LNCAP (cell line): Measurements from ENCODE around the gene TRPV2.

ENCODE experiments used
- TF ChIP-seq, protein P1 (sequence below): fragments of 450-650 bp; IDR thresholded peaks from 2 replicates; pipeline ENCODE4 v1.5.1; 2017; ENCODE audit warnings: mild to moderate bottlenecking

Gene TRPV2

DNA sequence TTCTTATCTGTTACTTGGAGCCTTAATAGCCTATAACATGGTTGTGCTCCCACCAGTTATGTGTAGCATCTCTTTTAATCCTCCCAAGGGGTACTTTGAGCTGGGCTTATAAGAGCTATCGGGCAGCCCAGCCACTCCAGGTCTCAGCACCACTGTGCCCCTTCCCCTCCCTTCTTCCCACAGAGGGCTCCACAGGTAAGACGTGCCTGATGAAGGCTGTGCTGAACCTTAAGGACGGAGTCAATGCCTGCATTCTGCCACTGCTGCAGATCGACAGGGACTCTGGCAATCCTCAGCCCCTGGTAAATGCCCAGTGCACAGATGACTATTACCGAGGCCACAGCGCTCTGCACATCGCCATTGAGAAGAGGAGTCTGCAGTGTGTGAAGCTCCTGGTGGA lies 7.0 kb downstream of the TRPV2 start:
- TF ChIP-seq, protein P1, sequence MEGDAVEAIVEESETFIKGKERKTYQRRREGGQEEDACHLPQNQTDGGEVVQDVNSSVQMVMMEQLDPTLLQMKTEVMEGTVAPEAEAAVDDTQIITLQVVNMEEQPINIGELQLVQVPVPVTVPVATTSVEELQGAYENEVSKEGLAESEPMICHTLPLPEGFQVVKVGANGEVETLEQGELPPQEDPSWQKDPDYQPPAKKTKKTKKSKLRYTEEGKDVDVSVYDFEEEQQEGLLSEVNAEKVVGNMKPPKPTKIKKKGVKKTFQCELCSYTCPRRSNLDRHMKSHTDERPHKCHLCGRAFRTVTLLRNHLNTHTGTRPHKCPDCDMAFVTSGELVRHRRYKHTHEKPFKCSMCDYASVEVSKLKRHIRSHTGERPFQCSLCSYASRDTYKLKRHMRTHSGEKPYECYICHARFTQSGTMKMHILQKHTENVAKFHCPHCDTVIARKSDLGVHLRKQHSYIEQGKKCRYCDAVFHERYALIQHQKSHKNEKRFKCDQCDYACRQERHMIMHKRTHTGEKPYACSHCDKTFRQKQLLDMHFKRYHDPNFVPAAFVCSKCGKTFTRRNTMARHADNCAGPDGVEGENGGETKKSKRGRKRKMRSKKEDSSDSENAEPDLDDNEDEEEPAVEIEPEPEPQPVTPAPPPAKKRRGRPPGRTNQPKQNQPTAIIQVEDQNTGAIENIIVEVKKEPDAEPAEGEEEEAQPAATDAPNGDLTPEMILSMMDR: no peak

DNA sequence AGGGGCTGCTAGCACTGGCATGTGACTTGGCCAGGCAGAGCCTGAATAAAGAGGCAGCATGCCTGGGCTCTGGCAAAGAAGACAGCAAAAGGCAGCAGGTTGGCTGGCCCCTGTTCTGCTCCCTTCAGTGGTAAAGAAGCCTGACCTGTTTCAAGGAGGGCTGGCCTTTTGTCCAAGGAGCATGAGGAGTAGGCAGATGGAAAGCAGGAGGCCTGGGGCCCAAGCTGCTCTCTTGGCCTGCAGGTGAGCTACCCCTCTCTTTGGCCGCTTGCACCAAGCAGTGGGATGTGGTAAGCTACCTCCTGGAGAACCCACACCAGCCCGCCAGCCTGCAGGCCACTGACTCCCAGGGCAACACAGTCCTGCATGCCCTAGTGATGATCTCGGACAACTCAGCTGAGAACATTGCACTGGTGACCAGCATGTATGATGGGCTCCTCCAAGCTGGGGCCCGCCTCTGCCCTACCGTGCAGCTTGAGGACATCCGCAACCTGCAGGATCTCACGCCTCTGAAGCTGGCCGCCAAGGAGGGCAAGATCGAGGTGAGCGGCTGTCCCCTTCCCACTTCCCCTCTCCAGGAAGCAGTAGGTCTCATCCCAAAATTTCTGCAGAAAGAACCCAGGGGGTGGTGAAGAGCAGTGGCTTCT lies 8.0 kb downstream of the TRPV2 start:
- TF ChIP-seq, protein P1: no peak

DNA sequence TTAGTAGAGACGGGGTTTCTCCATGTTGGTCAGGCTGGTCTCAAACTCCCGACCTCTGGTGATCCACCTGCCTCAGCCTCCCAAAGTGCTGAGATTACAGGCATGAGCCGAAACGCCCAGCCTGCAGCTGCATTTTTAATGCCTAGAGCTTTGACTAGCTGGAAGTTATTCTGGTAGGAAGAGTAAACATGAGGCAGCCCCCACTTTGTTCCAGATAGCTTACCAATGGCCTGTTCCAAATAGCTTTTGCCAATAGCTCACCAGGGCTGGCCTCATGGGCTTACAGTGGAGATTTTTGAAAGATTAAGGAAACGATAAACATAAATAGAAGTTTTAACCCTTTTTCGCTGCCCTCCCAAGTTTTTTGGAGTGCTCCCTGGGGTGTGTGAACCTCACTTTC lies 9.8 kb downstream of the TRPV2 start:
- TF ChIP-seq, protein P1: no peak

DNA sequence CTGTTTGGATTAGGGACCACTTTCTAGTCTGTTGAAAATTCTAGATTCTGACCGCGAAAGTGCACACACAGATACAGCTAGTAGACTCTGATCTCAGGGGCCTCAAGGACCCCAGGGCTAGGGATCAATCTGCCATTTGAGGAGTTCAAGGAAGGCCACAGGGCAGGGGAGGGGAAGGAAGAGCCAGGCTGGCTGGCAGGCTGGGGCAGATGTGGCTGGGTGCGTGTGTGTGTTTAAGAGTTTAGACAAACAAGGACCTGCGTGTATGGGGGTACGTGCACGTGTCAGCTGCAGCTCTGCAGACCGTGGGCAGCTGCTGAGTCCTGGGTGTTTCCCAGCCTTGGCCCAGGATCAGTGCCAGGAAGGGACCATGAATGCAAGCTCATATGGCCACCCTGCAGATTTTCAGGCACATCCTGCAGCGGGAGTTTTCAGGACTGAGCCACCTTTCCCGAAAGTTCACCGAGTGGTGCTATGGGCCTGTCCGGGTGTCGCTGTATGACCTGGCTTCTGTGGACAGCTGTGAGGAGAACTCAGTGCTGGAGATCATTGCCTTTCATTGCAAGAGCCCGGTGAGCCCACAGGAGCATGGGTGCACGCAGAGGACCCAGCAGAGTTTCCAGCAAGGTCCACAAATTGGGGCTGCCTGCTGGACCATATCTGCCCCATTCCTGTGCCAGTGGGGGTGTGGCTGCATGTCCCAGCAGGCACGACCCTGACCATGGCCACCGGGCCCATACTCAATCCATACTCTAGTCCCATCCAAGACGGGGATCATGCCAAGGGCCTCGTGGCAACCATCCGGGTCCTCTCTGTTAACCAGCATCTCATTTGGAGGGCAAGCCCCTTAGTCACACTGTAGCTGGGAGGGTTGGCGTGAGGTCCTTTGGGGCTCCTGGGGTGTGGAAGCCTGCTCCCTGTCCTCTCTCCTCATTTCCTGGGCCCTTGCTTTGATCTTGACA lies 10.6 kb downstream of the TRPV2 start:
- TF ChIP-seq, protein P1: no peak

DNA sequence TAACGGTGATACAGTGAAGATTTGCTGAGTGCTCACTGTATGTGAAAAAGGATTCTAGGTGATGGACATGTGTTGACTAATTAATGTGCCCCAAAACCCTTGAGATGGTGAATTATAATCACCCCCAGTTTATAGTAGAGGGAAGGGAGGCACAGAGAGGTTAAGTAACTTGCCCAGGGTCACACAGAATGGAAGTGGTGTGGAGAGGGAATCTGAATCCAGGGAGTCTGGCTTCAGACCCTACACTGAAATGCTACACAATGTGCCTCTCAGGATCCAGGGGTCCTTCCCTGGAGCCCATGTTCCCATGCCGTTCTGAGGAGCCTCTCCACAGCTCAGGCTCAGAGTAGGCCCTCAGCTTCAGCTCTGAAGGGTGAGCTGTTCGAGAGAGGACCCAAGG lies 11.6 kb downstream of the TRPV2 start:
- TF ChIP-seq, protein P1: no peak

DNA sequence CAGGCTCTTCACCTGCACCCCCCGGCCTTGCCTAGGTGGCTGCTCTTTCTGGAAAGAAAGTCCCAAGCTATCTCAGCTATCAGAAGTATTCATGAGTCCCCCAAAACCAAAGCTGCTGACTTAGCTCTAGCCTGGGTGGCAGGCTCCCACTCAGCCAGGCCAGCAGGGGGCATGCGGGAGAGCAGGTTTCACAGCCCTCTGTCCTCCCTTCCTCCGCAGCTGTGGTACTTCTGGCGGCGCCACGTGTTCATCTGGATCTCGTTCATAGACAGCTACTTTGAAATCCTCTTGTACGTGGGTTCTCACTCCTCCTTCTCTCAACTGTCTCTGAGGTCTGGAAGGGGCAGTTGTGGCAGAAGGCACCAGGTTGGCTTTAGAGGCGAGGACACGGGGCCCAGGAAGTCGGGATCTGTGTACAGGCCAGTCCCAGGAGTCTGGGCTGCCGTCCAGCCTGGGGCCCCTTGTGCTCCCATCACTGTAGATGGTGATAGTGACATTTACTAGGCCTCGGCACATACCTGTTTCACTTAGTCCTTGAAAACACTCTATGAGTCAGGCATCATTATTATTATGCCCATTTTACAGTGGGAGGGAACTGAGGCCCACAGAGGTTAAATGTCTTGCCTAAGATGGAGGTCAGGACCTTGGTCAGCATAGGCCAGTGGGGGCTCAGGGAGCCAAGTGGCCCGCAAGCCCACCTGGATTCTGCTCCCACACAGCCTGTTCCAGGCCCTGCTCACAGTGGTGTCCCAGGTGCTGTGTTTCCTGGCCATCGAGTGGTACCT lies 12.9 kb downstream of the TRPV2 start:
- TF ChIP-seq, protein P1: peak; percentile 53

DNA sequence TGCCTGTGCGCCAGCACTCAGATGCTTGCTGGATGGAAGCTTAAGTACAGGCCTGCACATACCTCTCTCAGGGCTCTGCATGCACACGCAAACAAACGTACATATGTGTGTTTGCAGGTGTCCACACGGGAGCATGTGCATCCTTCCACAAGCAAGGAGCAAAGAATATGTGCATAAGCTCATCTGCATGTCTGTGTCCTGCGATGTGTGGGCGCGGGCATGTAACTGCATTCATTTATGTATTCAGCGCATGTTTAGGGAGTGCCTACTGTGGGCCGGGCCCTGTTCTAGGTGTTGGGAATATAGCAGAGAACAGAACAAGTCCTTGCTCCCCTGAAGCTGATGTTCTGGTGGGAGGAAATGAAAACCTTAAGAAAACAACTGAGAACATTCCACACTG lies 13.7 kb downstream of the TRPV2 start:
- TF ChIP-seq, protein P1: no peak
